Upper lobe of right lung (tissue), 1 donor: ENCODE results near the gene DNAJC4. TPM values are rescaled to one million over a fixed set of nuclear protein-coding genes. Genes with fewer than 3 reads are reported as not detected.

Source experiments
- ATAC-seq: fragments of 200-7000 bp; cut with Tn5 transposase; one replicate; pipeline ENCODE4 v1.9.1; 2020; ENCODE audit warnings: mild to moderate bottlenecking, moderate library complexity
- DNase-seq: peaks from one replicate; pipeline ENCODE4 v3.0.0-alpha.2; 2020
- H3K27ac ChIP-seq: fragments of 200-600 bp; one replicate; pipeline ENCODE4 v1.8.0; 2022
- H3K27me3 ChIP-seq: fragments of 200-600 bp; one replicate; pipeline ENCODE4 v1.8.0; 2022; ENCODE audit warnings: mild to moderate bottlenecking
- H3K36me3 ChIP-seq: fragments of 200-600 bp; one replicate; pipeline ENCODE4 v1.8.0; 2022
- H3K4me1 ChIP-seq: fragments of 200-600 bp; one replicate; pipeline ENCODE4 v1.8.0; 2022
- H3K4me3 ChIP-seq: fragments of 200-600 bp; one replicate; pipeline ENCODE4 v1.8.0; 2022; ENCODE audit warnings: mild to moderate bottlenecking
- H3K9me3 ChIP-seq: fragments of 200-600 bp; one replicate; pipeline ENCODE4 v1.8.0; 2022
- CTCF ChIP-seq: fragments of 200-600 bp; IDR thresholded peaks from one replicate; pipeline ENCODE4 v1.8.0; 2022; ENCODE audit warnings: antibody characterized with exemption
- intact Hi-C: fragments of 100-400 bp; cut with DNase I; formaldehyde crosslinking; loops from one replicate; pipeline ENCODE4 v1.11.0; 2022
- long read RNA-seq: library from polyadenylated mRNA; unstranded; transcript quantifications from one replicate; pipeline ENCODE4 v2.0.0, GENCODE V29; 2021
- total RNA-seq: library from RNA; stranded (reverse); fragmentation: NEBNext Ultra II Directional; extraction: Animal tissue kit (Norgen Biotek cat#: 25700); gene quantifications from one replicate; pipeline ENCODE4 v1.2.1, GENCODE V29; 2021
- donor health status: DM: no; HTN: yes; CAD: no; lungs with severe emphysema.

DNAJC4 gene
- 36.4 TPM for total RNA-seq
- long read RNA-seq, partial matches to known transcripts: 49 of 75 reads
- long read RNA-seq, other reads (novel, unspliced or antisense): 24 of 75 reads

- Histone ChIP-seq H3K4me3 (peak within 1 kb of the TSS; percentile 82), H3K27me3 (no peaks in the 10 kb centered on the region), H3K4me1 (peaks cover 48% of the 10 kb centered on the region), H3K36me3 (no peaks in the 10 kb centered on the region), H3K27ac (peak within 1 kb of the TSS; percentile 92), H3K9me3 (no peaks in the 10 kb centered on the region)
- ATAC-seq (peak; percentile 72), DNase-seq (peak; percentile 94)
- intact Hi-C loops: no loop called here
- no peak for TF ChIP-seq CTCF
Observed at GRCh38 chr11:64230171-64230984, at the start of gene DNAJC4. TSS of gene DNAJC4 (plus strand) at chr11:64230548. CDS start at chr11:64230855, 307 bp downstream.

GRCh38 chr11:64180891-64181290 is 49.5 kb upstream of the DNAJC4 start:
- TF ChIP-seq CTCF: no peak
- no peak for DNase-seq
- Histone ChIP-seq H3K27ac (peak overlapping the region; percentile 61), H3K4me3 (peak overlapping the region; percentile 24), H3K36me3 (no peaks in the 10 kb centered on the region), H3K4me1 (peaks cover 34% of the 10 kb centered on the region), H3K27me3 (no peaks in the 10 kb centered on the region), H3K9me3 (no peaks in the 10 kb centered on the region)
- intact Hi-C loops: no loop called here
- ATAC-seq: no peak

- no peak for TF ChIP-seq CTCF
- Histone ChIP-seq H3K4me3 (peak overlapping the region; percentile 24), H3K27me3 (no peaks in the 10 kb centered on the region), H3K36me3 (no peaks in the 10 kb centered on the region), H3K4me1 (peaks cover 34% of the 10 kb centered on the region), H3K9me3 (no peaks in the 10 kb centered on the region), H3K27ac (peak overlapping the region; percentile 61)
- ATAC-seq (peak; percentile 60), DNase-seq (peak; percentile 93)
- intact Hi-C loops: no loop called here
Observed at GRCh38 chr11:64181506-64182411, 48.6 kb upstream of the DNAJC4 start.

GRCh38 chr11:64183890-64184289 is 46.5 kb upstream of the DNAJC4 start:
- no peaks in the 10 kb centered on the region for H3K36me3 ChIP-seq
- no peak overlapping the region for H3K4me3 ChIP-seq
- no peak for TF ChIP-seq CTCF
- peaks cover 34% of the 10 kb centered on the region for H3K4me1 ChIP-seq
- no peaks in the 10 kb centered on the region for H3K27me3 ChIP-seq
- DNase-seq (no peak), ATAC-seq (no peak)
- no peak overlapping the region for H3K27ac ChIP-seq
- intact Hi-C loops: no loop called here
- H3K9me3 ChIP-seq: no peaks in the 10 kb centered on the region

GRCh38 chr11:64185175-64185692 is 45.1 kb upstream of the DNAJC4 start:
- Histone ChIP-seq H3K27me3 (no peaks in the 10 kb centered on the region), H3K9me3 (no peaks in the 10 kb centered on the region), H3K4me1 (peaks cover 42% of the 10 kb centered on the region), H3K27ac (peak overlapping the region; percentile 96), H3K36me3 (peaks cover 6% of the 10 kb centered on the region), H3K4me3 (peak overlapping the region; percentile 90)
- peak; percentile 40 for TF ChIP-seq CTCF
- DNase-seq (peak; percentile 95), ATAC-seq (peak; percentile 66)
- intact Hi-C loops: no loop called here
